A673 (cell line): ENCODE results near the gene DHRS12. TPM values are rescaled to one million over a fixed set of nuclear protein-coding genes. Genes with fewer than 3 reads are reported as not detected.

Experiments
- BruUV-seq: library from RNA; stranded (reverse); fragments of 400-500 nt; replicated peaks from 2 replicates; lab custom pipeline; 2021; lab: Mats Ljungman, UMichigan
- CTCF ChIA-PET: fragments of 300-600 bp; sonication (Branson Sonifier 250); formaldehyde crosslinking; loops from one replicate; lab custom pipeline; 2022; ENCODE audit warnings: antibody characterized with exemption; lab: Charles Lee
- POLR2A ChIA-PET: fragments of 300-600 bp; sonication (Branson Sonifier 250); formaldehyde crosslinking; loops from one replicate; lab custom pipeline; 2022; ENCODE audit warnings: antibody characterized with exemption; ENCODE audit not compliant: low non-redundant PET; lab: Charles Lee
- DNase-seq: peaks from one replicate; pipeline ENCODE4 v3.0.0-alpha.2; 2015; ENCODE audit warnings: low spot score
- H3K27ac ChIP-seq: fragments of 200-600 bp; sonication (generic); 2 replicates; pipeline ENCODE4 v1.5.1; 2016; ENCODE audit warnings: mixed run types, low read depth, mild to moderate bottlenecking, mixed read lengths, antibody characterized with exemption, low read length; ENCODE audit not compliant: poor library complexity, severe bottlenecking
- H3K27me3 ChIP-seq: fragments of 200-600 bp; sonication (generic); replicated peaks from 2 replicates; pipeline ENCODE4 v1.6.1; 2017; ENCODE audit warnings: mixed run types, low read depth, mild to moderate bottlenecking, mixed read lengths, antibody characterized with exemption, low read length; ENCODE audit not compliant: insufficient read depth, poor library complexity
- H3K36me3 ChIP-seq: fragments of 200-600 bp; sonication (generic); 2 replicates; pipeline ENCODE4 v1.6.1; 2016; ENCODE audit warnings: mixed run types, mild to moderate bottlenecking, mixed read lengths, antibody characterized with exemption, low read length; ENCODE audit not compliant: insufficient read depth, poor library complexity, severe bottlenecking
- H3K4me1 ChIP-seq: fragments of 200-600 bp; sonication (generic); 2 replicates; pipeline ENCODE4 v1.6.1; 2017; ENCODE audit warnings: mixed run types, mild to moderate bottlenecking, mixed read lengths, antibody characterized with exemption, low read length; ENCODE audit not compliant: insufficient read depth, poor library complexity, severe bottlenecking
- H3K4me3 ChIP-seq: fragments of 200-600 bp; sonication (generic); 2 replicates; pipeline ENCODE4 v1.5.1; 2016; ENCODE audit warnings: low read depth, mixed run types, mild to moderate bottlenecking, mixed read lengths, low read length; ENCODE audit not compliant: poor library complexity, severe bottlenecking
- H3K9me3 ChIP-seq: fragments of 200-600 bp; sonication (generic); 2 replicates; pipeline ENCODE4 v1.6.1; 2016; ENCODE audit warnings: mixed run types, low read depth, mild to moderate bottlenecking, mixed read lengths, antibody characterized with exemption, low read length; ENCODE audit not compliant: poor library complexity, severe bottlenecking
- EZH2 ChIP-seq: fragments of 200-600 bp; sonication (generic); IDR thresholded peaks from 2 replicates; pipeline ENCODE4 v1.6.1; 2017; ENCODE audit warnings: borderline replicate concordance, low read depth, mild to moderate bottlenecking, mixed read lengths, antibody characterized with exemption, low read length; ENCODE audit not compliant: poor library complexity, severe bottlenecking
- intact Hi-C: fragments of 100-400 bp; cut with micrococcal nuclease; formaldehyde crosslinking; loops from one replicate; pipeline ENCODE4 v1.10.0; 2022; ENCODE audit not compliant: unreplicated experiment
- total RNA-seq: library from RNA; stranded (reverse); gene quantifications from 2 replicates; pipeline ENCODE4 v1.2.3, GENCODE V29; 2021
- TF ChIP-seq, protein P1 (sequence below): fragments of 300-800, 200-600 bp; sonication (generic); conservative IDR thresholded peaks from 2 replicates; pipeline ENCODE4 v1.5.1; 2017; ENCODE audit warnings: low read depth, mild to moderate bottlenecking, antibody characterized with exemption, low read length, moderate library complexity, mixed read lengths

Gene DHRS12
- total RNA-seq, 1 experiment from 2014 or later: 2.8 TPM

DNA sequence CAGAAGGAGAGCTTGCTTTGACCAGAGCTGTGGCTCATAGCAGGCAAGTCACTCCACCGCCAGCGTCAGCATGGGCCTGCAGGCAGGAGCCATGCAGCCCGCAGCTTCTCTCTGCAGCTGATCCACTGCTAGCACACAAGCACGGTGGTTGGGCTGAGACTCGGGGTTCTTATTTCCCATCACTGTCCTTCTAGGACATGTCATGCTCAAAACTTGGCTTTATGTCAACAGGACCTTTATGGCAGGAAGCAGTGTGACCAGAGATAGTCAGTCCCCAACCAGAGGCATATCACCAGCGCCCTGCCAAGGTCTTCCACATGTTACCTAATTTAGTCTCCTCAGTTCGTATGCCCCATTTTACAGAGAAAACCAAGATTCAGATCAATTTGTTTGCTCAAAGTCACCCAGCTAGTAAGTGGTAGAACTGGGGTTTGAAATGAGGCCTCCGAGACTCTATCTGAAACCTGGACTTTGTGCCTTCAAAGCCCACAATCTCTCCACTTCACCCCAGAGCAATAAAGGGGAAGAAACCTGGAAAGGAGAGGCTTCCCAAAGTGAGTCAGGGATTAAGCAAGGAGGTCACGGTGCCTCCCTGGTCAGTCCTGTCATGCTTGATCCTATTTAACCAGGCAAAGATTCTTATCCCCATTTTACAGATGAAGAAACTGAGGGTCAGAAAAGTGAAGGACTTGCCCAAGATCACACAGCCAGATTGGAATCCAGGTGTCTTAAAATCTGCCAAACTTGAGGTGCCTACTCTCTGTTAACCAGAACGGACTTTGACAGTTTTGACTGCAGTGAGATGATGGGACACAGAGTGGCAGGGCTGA is 36.0 kb upstream of the DHRS12 start:
- DNase-seq: no peak
- ChIA-PET CTCF (no interaction called here), POLR2A (no interaction called here)
- Histone ChIP-seq H3K36me3 (no peaks in the 10 kb centered on the region), H3K27me3 (no peaks in the 10 kb centered on the region), H3K9me3 (no peaks in the 10 kb centered on the region), H3K4me1 (peaks cover 4% of the 10 kb centered on the region), H3K4me3 (no peak overlapping the region), H3K27ac (no peak overlapping the region)
- intact Hi-C loops: no loop called here
- no peak for TF ChIP-seq EZH2
- TF ChIP-seq, protein P1, sequence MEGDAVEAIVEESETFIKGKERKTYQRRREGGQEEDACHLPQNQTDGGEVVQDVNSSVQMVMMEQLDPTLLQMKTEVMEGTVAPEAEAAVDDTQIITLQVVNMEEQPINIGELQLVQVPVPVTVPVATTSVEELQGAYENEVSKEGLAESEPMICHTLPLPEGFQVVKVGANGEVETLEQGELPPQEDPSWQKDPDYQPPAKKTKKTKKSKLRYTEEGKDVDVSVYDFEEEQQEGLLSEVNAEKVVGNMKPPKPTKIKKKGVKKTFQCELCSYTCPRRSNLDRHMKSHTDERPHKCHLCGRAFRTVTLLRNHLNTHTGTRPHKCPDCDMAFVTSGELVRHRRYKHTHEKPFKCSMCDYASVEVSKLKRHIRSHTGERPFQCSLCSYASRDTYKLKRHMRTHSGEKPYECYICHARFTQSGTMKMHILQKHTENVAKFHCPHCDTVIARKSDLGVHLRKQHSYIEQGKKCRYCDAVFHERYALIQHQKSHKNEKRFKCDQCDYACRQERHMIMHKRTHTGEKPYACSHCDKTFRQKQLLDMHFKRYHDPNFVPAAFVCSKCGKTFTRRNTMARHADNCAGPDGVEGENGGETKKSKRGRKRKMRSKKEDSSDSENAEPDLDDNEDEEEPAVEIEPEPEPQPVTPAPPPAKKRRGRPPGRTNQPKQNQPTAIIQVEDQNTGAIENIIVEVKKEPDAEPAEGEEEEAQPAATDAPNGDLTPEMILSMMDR: no peak
- no TSS peak for BruUV-seq

DNA sequence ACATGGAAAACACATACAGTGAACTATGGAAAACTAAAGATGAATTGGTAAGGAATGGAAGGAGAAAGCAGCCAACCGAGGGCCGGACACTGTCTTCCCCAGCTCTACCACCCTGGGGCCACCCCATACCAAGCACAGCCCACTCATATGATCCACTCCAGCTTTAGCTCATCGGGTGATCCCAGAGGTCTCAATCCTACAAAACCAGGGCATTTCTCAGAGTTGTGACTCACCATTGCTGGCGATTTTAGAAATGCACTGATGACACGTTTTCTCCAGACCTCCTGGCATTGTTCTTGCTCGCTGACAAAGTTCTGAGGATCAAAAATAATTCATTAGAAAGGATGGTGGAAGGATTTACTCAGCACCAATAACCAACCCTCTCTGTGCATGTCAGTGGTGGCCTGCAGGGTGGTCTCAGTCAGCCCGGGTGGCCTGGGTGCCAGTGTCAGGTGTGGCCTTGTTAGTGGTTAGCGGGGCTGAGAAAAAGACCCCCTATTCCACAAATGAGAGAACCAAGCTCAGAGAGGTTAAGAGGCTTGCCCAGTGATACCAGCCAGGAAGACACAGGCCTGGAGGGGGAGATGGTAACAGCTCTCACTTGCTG is 34.4 kb upstream of the DHRS12 start:
- intact Hi-C loops: no loop called here
- BruUV-seq: no TSS peak
- no peaks in the 10 kb centered on the region for H3K27me3 ChIP-seq
- H3K4me3 ChIP-seq: no peak overlapping the region
- H3K4me1 ChIP-seq: no peaks in the 10 kb centered on the region
- H3K36me3 ChIP-seq: no peaks in the 10 kb centered on the region
- no peak for TF ChIP-seq EZH2
- TF ChIP-seq, protein P1: no peak
- CTCF ChIA-PET: no interaction called here
- no peak overlapping the region for H3K27ac ChIP-seq
- no peaks in the 10 kb centered on the region for H3K9me3 ChIP-seq
- POLR2A ChIA-PET: no interaction called here
- no peak for DNase-seq

GRCh38 chr13:51837016-51837415 is 33.1 kb upstream of the DHRS12 start:
- Histone ChIP-seq H3K27me3 (no peaks in the 10 kb centered on the region), H3K9me3 (no peaks in the 10 kb centered on the region), H3K36me3 (no peaks in the 10 kb centered on the region), H3K27ac (no peak overlapping the region), H3K4me1 (no peaks in the 10 kb centered on the region), H3K4me3 (no peak overlapping the region)
- BruUV-seq: no TSS peak
- no peak for TF ChIP-seq EZH2
- TF ChIP-seq, protein P1: no peak
- intact Hi-C loops: no loop called here
- no peak for DNase-seq
- ChIA-PET CTCF (no interaction called here), POLR2A (interaction anchor here (0.6 kb wide), 1 partner anchor 352 kb away, joined by 8 read pairs; no protein-coding TSS in a partner anchor)
